SK-MEL-5 (cell line): ENCODE measurements around the gene C2orf49. TPM values are rescaled to one million over a fixed set of nuclear protein-coding genes. Genes with fewer than 3 reads are reported as not detected.

Experiments
- DNase-seq: peaks from one replicate; pipeline ENCODE4 v3.0.0-alpha.2; 2016; ENCODE audit warnings: low read depth, low spot score
- in situ Hi-C: cut with HindIII; loops from 2 replicates; pipeline ENCODE4 v1.10.0; 2016; ENCODE audit warnings: low sequenced_read_pairs, high pct_unique_total_duplicates, low pct_unique_long_range_greater_than_20kb
- total RNA-seq: library from RNA; depleted of rRNA; stranded (reverse); fragments of >200 nt; shearing (Covaris generic); gene quantifications from 2 replicates; pipeline ENCODE4 v1.2.3, GENCODE V29; 2014

The C2orf49 gene
- total RNA-seq, 1 experiment from 2014 or later, result 20.4 TPM

- in situ Hi-C loops, result no loop called here
- no peak for DNase-seq
Measured at GRCh38 chr2:105375001-105375561, 37.7 kb downstream of the C2orf49 start.

DNA sequence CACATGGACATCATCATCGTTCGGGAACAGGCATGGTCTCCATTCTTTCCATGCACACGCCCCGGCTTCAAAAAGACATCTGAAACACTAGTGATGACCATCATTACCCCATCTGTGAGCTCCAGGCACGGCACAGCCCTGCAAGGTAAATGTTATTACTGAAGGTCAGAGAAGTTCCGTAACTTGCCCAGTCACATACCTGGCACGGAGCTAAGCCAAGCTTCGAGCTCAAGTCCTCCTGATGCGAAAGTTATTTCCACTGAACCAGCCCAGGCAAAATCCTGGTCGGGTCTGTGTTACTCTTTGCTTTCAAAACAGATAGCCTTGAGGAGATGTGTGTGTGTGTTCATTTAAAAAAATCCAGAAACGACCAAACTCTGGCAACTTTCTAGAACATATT, 38.7 kb downstream of the C2orf49 start:
- no peak for DNase-seq
- in situ Hi-C loops, result no loop called here

DNA sequence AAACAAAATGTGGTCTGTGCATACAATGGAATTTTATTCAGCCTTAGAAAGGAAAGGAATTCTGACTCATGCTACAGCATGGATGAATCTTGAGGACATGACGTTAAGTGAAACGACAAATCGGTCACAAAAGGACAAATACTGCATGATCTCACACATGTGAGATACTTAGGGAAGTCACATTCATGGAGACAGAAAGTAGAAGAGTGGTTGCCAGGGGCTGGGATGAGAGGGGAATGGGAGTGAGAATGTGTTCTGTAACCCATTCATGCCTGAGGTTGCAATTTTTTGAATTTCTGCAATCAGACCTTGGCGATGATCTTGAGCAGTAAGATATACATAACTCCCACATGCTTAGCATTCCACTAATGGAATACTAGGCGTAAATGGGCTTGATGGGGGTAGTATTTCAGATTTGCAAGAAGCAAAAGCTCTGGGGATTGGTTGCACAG, 39.5 kb downstream of the C2orf49 start:
- in situ Hi-C loops, result no loop called here
- no peak for DNase-seq

- in situ Hi-C loops, result no loop called here
- peak; percentile 26 for DNase-seq
Measured at GRCh38 chr2:105377871-105378270, 40.5 kb downstream of the C2orf49 start.

- no peak for DNase-seq
- in situ Hi-C loops, result no loop called here
Measured at GRCh38 chr2:105378276-105378840, 41.0 kb downstream of the C2orf49 start.

GRCh38 chr2:105378921-105379383, 41.6 kb downstream of the C2orf49 start:
- in situ Hi-C loops, result no loop called here
- no peak for DNase-seq

DNA sequence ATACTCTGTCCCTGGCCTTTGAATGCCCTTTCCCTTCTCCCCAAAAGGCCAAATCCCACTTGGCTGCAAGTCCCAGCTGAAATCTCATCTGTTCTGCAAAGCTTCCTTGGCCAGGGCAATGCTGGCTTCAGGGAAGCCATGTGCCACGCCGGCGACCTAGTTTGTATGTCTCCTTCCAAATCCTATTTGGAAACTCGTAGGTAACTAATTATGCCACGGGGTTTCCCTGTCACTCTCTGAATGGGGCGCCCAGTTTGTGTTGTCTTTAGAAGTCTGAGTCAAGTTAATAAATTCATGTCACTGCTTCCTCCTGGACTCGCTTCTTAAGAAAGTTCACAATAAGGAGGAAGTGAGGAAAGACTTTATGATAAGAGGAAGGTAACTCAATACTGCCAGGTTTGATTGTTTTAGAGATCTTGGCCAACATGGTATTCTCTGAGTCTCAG, 42.4 kb downstream of the C2orf49 start:
- no peak for DNase-seq
- in situ Hi-C loops, result no loop called here

DNA sequence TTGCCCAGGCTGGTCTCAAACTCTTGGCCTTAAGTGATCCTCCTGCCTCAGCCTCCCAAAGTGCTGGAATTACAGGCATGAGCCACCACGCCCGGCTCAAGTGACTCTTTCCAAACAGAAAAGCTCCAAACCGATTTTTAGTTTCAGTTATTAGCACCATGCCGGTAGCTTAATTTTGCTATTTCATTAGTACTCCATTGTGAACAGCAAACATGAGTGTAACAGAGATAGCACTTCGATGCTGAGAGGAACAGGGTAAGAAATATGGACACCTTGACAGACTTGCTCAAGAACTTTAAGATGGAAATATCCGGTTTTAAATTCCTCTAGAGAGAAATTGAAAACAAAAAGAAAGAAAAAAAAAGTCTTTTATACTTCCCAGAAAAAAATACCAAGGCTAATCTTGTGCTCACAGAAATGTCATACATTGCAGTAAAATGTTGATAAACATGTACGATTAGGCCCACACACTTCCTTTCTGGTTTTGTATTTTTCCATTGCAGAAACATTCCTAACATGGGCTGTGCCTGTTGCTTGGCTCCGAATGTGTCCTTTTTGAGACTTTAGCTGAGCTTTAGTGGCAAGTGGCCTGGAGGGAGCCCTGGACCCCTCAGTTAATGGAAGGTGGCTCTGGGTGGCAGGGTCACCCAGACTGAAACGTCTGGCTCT, 43.2 kb downstream of the C2orf49 start:
- in situ Hi-C loops, result no loop called here
- DNase-seq, result no peak

- in situ Hi-C loops, result no loop called here
- DNase-seq, result no peak
Measured at GRCh38 chr2:105381101-105381668, 43.8 kb downstream of the C2orf49 start.

GRCh38 chr2:105382177-105382576, 44.8 kb downstream of the C2orf49 start:
- DNase-seq, result no peak
- in situ Hi-C loops, result no loop called here

GRCh38 chr2:105383432-105384166, 46.3 kb downstream of the C2orf49 start:
- DNase-seq, result no peak
- in situ Hi-C loops, result no loop called here

DNA sequence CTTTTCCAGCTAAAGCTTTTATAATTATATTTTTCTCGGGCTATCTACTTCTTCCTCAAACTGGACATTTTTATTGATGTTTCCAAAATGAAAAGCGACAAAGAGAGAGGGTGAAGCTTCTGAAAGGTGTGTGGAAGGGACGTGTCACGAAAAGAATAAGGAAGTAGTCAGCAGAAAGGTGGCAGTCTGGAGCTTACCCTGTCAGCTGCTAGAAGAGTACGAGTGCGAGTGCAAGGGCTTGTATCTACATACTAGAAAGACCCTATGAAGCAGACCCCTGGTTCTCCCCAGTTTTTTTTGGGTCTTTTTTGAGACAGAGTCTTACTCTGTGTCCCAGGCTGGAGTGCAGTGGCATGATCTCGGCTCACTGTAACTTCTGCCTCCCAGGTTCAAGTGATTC, 46.9 kb downstream of the C2orf49 start:
- in situ Hi-C loops, result no loop called here
- DNase-seq, result no peak

- no peak for DNase-seq
- in situ Hi-C loops, result no loop called here
Measured at GRCh38 chr2:105384861-105385260, 47.5 kb downstream of the C2orf49 start.

DNA sequence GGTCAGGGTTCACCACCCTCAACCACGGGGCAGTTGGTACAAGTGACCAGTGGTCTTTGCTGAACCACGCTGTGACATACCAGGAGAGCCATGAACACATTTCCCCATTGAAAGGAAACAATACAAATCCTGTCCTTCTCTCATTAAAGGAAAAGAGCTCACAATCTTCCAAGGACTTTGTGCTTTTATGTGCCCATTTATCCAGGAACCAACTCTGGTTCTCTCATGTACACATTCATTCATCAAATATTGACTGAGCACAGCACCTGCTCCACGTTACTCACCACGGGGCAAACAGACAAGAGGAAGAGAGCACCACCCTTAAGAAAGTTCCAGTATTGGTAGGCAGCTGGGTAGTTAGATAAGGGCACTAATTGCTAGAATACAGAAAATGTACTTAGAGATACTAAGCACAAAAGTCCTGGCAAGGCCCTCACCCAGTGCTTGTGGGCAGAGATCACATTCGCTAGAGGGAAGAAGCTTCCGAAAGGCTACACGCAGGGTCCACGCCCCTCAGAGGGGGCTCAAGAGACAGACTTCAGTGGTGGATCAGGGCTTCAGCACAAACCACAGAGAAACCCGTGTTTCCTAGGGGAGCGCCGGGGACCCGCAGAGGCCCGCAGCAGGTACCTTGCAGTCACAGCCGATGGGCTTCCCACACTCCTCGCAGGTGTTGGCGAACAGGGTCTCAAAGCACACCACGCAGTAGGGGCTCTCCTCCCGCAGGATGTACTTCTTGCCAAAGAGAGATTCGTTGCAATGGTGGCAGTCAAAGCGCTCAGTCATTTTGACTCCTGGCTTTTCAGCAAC, 48.6 kb downstream of the C2orf49 start:
- no peak for DNase-seq
- in situ Hi-C loops, result no loop called here

- in situ Hi-C loops, result no loop called here
- no peak for DNase-seq
Measured at GRCh38 chr2:105387225-105387624, 49.9 kb downstream of the C2orf49 start.

DNA sequence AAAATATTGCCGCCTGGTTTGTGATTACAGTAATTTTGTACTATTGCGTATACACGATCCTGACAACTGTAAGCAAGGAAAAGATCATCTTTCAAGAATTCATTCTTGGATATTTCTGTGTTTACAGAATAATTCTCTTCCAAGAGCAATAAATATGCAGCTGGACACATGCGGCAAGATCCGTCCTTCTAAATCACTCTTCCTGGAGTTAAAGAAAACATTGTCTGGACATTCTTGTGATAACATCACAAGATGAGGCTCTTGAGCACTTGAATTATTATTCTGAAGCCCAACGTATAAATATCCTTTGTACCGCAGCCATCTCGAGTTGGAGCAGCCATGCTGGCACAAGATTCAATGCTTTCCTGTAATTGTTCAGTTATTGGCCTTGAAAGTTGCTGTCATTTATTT, 51.6 kb downstream of the C2orf49 start:
- in situ Hi-C loops, result no loop called here
- peak; percentile 88 for DNase-seq

DNA sequence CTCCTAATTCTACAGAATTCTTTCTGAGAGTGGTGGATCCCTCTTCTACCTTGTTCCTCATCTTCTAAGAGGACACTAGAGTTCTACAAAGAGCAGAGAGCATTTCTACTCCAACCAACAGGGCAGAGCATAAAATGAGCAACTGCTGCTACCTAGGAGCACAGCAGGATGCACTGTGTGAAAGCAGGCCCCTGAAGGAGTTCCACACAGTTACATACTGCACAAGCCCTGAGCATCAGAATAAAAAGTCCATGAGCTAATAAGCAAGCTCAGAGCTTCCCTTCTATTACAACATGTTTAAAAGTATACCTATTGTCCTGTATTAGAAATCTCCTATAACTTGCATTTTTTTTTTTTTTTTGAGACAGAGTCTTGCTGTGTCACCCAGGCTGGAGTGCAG, 53.1 kb downstream of the C2orf49 start:
- in situ Hi-C loops, result no loop called here

More for the DNA sequence above, 53.1 kb downstream of the C2orf49 start:
- DNase-seq, result no peak
